CD1c-positive myeloid dendritic cell (primary cell): ENCODE data around the gene IGFBP7.
A peak's percentile ranks its signal among the peaks of the same experiment; 100 is the strongest.
"Not testable (repeated sequence)": the region's sequence is repeated elsewhere in the genome, so short reads cannot be mapped to it uniquely, and the experiment has no call there.

Experiments used
- DNase-seq: peaks from one replicate; pipeline ENCODE4 v3.0.0-alpha.2; 2016; ENCODE audit errors: extremely low spot score

Gene IGFBP7

DNA sequence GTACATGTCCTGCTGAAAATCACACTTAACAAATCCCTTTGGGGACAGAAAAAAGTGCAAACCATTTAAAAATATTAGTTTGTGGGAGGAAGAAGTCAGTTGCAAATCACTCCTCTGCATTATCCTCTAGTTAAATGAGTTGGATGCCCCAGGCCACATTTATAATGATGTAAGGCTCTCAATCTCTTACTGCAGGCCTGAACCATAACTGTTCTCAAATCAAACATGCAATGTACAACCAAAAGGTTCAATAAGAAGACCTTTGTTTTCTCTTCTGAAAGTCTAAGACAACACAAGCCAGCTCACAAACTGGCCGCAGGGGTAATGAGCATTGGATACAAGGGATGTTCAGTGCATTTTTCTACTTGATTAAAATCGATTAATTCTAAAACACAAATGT is 39.7 kb downstream of the IGFBP7 start:
- DNase-seq = no peak

DNA sequence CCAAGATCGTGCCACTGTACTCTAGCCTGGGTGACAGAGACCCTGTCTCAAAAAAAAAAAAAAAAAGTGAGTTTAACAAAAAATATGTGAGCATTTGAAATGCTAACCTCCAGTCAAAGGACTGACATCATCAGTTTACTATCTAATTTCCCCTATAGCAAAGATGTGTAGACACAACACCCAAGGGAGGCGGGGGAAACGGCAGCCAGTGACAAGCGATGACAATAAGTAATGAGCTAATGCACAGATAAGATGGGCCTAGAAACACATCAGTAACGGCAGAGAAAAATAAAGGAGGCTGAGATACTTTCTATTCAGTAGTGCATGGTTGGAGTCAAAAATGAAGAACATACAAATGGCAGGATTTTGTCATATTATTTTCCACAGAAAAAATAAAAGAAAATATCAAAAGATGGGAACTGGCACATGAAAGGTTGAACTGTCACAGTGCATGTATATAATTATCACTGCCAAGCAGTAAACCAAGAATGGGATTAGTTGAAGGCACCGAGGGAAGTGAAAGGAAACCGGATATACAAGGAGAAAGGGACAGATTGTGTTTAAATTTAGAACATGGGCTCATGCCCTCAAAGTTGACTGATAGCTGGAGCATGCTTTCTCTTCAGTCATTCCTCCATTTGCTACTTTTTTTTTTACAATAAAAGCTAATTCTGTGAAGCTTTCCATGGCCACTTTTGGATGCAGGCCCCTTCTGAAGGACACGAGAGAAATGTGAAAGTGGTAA is 41.8 kb downstream of the IGFBP7 start:
- DNase-seq = no peak

DNA sequence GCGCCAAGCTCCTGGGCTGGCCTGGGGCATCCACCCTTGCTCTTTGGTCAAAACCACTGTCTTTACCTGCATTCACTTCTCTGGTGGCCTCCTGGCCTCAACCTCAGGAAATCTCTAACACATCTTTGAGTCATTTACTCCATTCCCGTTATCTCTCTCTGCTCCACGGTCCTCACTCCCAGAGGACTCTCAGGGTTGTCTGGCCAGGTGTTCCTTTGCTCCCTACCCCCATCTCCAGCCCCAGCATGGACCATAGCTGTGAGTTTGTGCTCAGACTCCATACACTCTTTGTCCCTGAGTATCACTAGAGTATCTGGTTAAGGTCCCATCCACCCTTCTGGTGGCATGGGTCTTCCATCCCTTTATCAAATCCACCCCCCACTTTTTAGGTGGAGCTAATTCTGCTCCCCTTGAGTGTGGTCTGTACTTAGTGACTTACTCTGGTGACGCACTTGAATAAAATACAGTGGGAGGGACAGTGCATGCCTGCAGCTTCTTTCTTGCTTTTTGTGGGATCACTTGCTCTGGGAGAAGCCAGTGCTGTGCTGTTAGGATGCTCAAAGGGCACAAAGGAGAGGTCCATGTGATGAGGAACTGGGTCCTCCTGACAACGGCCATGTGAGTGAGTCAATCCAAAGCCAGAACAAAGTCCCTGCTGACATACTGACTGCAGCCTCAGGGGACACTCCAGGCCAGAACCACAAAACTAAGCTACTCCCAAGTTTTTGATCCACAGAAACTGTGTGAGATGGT is 44.3 kb downstream of the IGFBP7 start:
- no peak for DNase-seq

DNA sequence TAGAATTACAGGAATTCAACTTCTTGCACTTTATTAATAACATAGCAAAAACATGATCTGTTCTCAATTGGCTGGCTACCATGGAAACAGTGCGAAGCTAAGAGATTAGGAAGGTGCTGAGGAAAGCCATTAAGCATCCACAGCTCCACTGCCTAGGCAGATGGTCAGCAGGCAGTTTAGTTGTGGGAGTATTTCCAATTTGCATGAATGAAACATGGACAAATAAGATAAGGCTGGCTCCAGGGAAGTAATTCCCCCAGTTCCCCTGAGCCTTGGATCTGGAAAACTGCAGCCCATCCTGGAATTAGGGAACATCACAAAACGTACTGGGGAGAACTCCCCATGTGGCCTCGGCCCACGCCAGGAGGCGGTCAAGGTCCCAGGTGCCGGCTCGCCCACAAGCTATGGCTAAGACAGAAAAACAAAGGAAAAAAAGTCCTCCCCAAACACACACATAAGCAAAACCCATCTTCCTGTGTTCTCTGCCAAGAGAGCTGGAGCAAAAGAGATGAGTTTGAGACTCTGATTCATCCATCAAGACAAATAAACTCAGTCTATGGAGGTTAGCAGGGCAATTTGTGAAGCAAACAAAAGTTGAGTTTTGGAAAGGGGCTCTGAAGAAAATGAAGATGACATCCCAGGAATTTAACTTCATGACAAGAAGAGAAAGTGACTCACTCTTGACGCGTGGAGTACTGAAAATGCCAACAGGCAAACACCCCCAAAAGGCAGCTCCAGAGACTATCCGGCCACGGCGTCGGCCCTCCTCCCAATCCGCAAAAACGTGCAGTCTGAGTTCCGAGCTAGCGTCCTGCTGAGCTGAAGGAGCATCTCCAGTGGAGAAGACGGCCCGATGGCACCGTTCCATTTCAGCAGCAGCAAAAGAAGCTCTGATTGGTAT is 45.1 kb downstream of the IGFBP7 start:
- DNase-seq = no peak

DNA sequence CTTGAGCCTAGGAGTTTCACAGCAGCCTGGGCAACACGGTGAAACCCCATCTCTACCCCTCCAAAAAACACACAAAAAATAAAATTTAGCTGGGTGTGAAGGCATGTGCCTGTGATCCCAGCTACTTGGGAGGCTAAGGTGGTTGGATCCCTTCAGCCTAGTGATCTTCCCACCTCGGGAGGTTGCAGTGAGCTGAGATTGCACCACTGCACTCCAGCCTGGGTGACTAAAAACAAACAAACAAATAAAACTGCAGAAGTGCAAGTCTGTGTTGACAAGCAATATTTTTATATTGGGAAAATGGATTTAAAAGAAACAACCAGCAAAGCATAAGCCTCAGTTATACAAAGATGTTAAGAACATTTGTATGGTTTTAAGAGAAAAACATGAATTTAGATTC is 46.1 kb downstream of the IGFBP7 start:
- no peak for DNase-seq

DNA sequence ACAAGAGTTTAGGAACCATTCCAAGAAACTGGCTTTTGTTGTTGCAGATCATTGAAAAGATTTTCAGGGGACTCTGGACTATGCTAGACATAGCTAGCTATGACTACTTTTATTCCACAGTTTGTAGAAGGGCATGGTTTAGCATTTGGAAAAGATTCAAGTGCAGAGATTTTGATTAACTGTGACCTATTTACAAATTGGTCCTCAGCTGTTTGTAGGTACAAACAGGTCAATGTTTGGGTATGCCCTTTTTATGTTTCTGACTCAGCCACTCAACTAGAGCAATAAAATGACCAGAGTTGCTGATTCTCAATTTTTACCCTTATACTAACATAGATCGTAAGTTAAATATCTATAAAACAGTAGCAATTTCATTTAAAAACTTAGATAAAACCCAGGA is 46.7 kb downstream of the IGFBP7 start:
- no peak for DNase-seq

DNA sequence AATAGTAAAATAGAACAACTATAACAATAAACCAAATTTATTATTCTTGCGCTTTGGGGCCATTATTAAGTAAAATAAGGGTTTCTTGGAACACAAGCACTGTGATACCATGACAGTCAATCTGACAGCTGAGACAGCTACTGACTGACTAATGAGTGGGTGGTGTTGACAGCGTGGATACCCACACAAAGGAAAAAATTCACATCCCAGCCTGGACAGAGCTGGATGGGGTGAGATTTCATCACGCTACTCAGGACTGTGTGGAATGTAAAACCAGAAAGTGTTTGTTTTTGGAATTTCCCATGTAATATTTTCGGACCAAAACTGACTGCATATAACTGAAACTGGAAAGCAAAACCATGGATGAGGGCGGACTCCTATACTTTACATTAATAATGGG is 48.8 kb downstream of the IGFBP7 start:
- DNase-seq = no peak

DNA sequence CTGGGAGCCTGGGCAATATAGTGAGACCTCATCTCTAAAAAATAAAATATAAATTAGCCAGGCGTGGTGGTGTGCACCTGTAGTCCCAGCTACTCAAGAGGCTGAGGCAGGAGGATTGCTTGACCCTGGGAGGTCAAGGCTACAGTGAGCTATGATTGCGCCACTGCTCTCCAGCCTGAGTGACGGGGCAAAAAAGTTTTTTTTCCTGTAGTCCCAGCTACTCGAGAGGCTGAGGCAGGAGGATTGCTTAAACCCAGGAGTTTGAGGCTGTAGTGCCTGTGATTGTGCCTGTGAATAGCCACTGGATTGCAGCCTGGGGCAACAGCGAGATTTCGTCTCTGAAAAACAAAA is 49.5 kb downstream of the IGFBP7 start:
- DNase-seq = not testable (repeated sequence)

DNA sequence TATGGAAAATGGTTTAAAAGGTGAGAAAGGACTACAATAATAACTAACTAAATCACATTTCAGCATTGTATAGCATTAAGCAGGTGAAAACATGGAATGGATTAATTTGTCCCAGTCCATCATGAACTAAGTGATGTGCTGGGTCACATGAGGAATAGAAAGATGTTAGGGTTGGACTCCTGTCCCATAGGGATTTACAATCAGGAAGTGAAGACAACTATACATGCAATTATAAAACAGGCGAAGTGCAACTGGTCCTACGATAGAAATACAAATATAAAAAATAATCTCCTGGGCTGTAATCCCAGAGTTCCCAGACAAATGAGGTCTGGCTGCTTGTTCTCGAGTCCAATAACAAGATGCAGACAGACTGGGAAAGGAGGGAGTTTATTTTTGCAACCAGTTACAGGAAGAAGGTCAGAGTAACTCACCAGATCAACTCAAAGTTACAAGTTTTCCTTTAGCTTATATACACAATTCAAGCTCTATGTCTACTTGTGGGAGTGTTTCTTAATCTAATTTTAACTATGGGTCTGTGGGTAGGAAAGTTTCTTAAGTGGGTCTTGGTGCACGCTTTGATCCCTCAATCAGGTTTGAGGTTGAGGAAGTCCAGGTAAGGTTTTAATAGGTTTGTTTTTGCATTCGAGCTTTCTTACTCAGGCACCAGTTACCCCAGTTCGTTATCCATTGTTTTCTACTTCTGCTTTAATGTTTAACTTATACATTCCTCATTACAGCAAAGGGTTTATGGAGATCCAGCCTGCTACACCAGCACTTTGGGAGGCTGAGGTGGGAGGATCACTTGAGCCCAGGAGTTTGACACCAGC is 50.1 kb downstream of the IGFBP7 start:
- DNase-seq = no peak

DNA sequence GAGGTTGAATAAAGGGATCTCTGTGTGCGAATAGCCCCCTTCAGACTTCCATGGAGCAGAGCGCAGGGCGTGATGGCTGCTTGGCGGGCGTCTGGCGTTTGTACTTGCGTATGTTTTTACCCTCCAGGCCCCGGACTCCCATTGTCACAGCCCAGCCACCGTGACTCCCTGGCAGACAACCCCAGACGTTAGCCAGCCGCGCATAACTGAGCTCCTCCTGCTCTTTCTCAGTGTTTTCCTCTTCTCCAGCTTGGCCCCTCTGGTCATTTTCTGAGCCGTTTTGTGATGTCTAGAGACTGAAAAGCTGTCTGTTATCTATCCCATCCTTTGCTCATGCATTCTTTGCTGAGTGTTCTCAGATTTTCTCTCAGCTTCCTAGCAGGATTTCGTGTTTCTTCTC is 54.3 kb downstream of the IGFBP7 start:
- DNase-seq = no peak

DNA sequence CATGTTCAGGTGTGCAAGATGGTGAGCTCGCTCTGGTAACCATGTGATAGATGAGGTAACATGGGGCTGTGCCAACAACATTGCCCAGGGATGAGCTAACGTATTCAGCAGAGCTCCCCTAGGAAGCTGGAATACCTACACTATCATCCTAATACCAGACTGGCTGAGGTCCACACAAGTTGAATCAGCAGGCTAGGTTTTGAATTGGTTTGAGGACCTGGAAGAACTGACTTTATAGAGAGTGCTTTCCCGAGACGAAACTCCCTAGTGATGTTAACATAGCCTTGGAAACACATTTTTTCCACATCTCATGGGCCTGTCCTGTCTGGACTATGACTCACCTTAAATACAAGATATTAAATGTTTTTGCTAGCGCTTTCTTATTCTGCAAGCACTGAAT is 56.7 kb downstream of the IGFBP7 start:
- no peak for DNase-seq

DNA sequence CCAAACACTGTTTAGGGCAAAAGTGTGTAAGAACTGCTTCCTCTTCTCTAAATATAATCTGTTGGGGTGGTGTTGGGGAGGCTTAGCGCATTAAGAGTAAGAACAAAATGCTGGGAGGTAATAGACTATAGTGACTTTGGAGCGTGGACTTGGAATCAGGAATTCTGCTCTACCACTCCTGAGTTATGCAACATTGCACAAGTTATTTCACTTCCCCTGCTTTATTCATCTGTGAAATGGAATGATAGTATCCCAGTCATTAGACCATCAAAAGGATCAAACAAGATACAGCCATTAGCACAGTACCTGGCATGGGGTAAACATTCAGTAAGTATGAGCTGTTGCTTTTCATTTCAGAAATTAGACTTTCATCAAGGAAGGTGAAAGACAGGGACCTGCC is 58.7 kb downstream of the IGFBP7 start:
- DNase-seq = no peak

DNA sequence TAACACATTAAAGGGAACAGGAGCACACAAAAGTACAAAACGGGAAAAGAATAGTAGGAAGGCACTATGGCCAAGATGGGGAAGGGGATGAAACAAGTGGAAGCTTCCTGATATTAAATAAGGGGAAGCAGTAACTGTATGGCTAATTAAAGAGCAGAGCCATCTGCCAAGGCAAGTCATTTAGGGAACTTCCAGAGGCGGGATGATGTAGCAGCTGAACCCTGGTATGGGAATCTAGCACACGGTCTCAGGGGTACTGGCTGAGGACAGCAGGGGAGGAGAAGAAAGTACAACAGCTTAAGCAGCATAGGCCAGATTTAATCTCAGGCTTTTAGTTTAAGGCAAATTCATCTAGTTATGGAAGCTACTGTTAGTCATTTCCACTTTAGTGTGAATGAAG is 59.1 kb downstream of the IGFBP7 start:
- DNase-seq = peak; percentile 70

DNA sequence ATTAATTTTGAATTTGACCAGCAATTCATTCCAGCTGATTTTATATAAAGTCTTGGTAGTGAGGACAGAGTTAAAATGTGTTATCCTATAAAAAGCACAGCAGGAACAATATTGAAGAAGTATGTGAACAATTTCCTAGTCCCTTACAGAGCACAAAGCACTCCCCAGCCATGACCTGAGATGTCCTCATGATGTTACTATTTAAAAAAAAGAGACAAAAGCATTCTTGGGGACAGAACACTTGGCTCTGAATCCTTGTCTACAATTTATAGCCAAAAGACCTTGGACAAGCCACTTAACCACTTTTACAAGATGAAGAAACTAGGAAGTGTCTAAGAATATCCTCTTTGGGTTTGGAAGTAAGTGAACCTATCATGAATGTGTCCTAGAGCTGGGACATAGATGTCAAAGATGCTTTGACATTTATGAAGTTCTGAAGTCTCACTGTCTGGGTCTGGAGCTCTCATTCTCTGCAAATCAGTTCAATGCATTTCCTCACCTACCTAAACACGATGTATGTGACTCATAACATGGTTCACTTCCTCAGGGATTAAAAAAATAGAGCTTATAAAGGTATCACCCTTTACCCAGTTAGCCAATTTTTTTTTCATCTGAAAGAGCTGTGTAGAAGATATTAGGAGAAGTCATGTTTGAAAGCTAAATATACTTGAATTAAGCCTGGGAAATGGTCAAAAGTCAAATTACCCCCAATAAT is 61.4 kb downstream of the IGFBP7 start:
- no peak for DNase-seq

DNA sequence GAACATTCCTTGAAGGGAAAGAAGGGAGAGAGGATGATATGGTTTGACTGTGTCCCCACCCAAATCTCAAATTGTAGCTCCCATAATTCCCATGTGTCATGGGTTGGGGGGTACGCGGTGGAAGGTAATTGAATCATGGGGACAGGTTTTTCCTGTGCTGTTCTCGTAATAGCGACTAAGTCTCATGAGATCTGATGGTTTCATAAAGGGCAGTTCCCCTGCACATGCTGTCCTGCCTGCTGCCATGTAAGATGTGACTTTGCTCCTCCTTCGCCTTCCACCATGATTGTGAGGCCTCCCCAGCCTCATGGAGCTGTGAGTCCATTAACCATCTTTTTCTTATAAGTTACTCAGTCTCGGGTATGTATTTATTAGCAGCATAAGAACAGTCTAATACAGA is 63.1 kb downstream of the IGFBP7 start:
- not testable (repeated sequence) for DNase-seq

DNA sequence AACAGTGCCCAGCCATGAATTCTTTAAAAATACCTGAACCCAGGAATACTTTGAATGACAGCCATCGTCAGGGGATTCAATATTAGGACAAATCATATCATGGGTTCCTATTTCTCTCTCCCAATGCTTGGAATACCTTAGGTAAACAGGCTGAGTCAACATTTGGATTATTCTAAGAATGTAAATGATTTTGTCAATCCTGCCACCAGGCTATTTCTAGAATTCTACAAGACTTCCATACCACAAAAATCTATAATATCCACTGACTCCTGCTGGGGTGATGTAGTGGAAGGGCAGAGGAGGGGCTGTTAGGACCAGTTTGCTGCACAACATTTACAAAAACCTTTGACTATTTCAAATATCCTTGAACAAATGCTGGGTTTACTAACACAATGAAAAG is 65.2 kb downstream of the IGFBP7 start:
- DNase-seq = no peak

DNA sequence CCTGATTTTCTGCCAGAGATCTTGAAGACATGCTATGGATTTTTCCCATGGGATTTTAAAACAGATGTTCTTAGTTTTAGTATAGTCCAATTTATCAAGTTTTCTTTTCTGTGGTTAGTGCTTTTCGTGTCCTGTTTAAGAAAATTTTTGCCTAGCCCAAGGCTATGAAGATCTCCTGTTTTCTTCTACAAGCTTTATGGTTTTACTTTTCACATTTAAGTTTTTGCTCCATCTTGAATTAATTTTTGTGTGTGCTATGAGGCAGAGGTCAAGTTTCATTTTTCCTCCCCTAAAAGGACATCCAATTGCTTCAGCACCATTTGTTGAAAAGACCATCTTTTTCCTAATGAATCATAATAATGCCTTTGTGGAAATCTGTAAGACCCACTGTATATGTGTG is 65.9 kb downstream of the IGFBP7 start:
- no peak for DNase-seq

DNA sequence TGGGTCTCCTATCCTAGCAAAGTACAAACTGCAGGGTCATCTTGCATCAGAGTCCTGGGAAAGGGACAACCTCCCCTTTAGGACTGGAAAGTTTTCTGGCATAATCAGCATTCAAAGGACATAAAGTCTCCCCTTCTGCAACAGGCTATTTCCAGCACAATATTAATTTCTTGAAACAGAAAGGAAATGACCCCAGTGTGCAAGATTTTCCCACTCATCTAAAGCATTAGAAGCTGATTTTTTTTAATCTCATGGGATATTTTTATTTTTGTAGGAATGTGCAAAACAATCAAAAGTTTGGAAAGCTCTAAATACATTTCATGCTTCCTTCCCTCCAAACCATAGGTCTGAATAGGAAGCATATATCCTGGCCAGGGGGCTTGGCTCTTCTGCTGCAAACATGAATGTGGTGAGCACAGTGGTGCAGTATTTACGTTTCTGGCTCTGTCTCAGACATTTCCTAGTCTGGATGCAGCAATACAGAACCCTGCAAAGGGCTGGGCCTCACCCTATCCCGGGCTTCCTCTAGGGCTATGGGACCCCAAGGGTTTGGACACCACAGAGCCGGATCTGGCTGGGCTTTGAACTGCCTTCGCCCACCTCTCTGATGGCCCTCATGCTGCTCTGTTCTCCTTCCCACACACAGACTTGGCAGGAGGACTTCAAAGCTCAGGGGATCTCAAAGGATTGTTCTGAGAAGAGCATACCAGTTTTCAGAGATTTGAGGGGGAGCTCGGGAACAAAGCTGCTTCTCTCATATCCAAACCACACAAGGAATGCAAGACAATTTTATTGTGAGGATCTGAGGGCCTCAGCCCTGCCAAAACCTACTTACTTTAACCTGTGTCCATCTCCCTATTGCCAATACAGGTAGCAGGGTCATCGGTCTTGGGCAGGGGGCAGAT is 66.6 kb downstream of the IGFBP7 start:
- DNase-seq = no peak

DNA sequence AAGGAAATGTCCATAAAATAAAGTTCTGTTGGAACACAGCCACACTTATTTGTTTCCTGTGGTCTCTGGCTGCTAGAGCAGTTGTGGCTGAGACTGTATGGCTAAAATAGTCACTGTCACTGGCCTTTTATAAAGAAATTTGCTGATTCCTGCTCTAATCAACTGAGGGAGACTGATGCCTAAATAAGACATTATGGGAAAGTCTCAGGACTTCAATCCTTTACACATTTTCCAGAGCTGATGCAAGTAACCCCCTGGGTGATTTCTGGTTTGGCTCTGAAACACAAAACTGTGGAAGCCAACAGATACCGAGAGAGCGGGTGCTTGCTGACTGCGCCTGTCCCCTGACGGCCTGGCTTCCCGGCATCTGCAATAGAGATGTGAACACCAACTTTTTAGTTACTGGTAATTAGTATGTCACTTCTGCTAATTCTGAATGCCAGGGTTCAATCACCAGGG is 67.4 kb downstream of the IGFBP7 start:
- no peak for DNase-seq

DNA sequence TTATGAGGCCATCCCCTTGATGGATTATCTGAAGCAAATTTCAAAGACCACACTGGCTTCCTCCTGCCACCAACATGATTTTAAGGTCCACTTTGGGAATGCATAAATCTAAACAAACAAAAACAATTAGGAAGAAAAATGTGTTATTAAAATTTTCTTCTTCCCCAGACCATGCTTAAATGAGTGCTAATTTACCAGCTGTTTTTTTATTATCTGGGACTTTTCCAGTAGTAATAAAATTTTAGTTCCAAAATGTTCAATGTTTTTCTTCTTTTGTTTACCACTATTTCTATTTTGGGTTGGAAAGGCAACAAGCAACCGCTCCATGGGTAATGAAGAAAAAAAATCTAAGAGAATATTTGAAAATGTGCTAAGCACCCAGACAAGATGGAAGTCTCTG is 69.2 kb downstream of the IGFBP7 start:
- DNase-seq = no peak
